COR-L47 (cell line): Measurements from ENCODE around the gene CCDC134.
"Not testable (repeated sequence)": the region's sequence is repeated elsewhere in the genome, so short reads cannot be mapped to it uniquely, and the experiment has no call there.

Experiments
- DNase-seq: peaks from one replicate; lab custom pipeline; 2025; lab: John Stamatoyannopoulos, UW

Gene CCDC134

DNA sequence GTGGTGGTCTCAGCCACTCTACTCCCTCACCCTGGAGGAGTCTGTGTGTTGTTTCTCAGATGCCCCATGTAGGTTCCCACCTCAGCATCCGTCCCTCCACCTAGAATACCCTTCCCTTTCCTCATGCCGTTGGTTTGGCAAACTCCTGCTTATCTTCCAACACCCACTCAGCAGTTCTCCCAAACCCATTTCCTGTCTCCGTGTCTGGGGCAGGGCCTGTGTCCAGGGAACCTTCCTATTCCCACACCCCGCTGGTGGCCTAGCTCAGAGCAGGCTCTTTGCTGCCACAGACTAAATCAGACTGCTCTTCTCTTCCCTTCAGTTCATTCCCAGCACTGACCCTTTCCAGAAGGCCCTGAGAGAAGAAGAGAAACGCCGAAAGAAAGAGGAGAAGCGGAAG is 24.9 kb downstream of the CCDC134 start:
- DNase-seq, result no peak

DNA sequence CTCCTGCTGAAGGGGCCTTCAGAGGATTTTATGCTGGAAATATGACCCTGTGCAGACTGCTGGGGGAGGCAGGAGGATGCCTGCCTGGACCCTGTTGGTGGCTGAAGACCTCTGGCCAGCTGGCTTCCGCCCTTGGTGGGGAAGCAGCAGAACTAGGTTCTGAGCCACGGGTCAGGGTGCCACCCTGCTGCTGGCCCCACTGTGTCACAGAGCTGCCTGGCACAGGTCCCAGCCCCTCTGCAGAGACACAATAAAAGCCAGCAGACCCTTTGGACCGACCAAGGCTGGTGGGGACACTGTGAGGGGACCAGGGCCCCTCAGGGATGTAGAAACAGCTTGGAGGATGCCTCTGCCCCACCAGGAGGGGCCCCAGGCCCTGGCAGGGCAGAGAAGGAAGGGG is 25.5 kb downstream of the CCDC134 start:
- DNase-seq, result no peak

DNA sequence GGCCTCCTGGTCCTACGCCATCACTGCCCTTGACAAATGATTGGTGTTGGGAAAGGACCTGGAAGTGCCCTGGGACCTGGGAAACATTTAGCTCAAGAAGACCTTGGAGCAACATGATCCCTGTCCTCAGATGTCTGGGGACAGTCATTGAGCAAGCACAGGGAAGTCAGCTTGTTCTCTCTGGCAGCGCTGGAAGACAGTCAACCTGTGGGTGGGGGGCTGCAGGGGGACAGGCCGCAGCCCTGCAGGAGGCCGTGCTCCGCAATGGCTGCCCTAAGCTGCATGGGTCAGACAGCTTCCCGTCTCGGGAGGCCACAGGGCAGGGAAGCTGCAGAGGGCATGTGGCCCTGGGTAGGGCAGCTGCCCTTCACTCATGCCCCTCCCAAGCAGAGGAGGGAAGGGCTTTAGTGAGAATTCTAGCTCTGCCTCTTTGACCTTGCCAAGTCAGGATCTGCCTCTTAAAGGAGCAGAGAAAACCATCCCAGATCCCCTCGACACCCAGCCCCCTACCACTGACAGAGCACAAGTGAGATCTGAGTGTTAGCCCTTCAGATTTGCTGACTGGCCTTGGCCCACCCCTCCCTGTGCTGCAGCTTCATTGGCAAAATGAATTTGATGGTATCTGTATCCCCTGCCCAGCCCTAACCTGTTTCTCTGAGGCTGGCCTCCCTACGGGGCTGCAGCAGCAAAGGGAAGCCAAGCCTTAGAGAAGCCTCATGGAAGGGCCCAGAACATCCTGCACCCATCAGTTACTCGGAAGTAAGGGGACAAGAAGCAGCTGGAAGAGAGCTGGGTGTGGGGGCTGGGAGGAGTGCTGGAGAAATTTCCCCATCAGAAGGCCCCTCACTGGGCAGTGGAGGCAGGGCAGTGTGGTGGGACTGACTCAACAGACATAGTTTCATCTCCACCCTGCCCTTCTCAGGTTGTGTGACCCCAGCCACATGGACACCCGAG is 26.2 kb downstream of the CCDC134 start:
- DNase-seq, result no peak

DNA sequence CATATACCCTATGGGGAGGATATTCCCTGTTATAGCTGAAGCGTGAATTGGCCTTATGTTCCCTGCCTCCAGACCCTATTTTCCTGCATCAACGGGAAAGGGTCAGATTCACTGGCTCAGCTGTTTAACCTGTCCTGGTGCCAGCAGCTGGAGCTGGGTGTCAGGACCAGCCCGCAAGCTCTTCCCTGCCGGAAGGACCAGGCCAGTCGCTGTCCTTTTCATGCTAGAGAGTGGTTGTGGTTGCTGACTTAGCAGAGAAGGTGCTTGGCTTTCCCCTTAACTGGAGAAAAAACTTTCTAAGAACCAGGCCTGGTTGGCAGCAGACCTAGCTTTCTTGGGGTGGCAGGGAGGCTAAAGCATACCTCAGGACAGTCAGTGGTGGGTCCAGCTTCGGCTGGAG is 27.2 kb downstream of the CCDC134 start:
- no peak for DNase-seq

DNA sequence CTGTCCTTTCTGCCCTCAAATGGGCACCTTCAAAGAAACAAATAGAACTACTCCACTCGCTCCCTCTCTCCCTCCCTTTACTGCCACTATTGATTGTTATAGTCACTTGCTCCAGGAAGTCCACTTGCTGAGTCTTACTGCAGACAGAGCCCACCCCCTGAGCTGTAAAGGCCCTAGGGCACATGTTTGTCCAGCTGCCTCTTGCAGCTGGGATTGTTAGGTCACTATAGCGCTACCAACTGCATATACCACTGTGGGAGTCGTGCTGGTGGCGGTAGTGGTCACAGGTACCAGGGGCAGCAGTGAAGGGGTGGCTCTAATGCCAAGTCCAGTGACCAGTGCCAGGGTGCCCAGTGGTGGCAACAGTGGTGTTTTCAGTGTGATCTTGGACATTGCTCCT is 28.0 kb downstream of the CCDC134 start:
- peak; percentile 68 for DNase-seq

DNA sequence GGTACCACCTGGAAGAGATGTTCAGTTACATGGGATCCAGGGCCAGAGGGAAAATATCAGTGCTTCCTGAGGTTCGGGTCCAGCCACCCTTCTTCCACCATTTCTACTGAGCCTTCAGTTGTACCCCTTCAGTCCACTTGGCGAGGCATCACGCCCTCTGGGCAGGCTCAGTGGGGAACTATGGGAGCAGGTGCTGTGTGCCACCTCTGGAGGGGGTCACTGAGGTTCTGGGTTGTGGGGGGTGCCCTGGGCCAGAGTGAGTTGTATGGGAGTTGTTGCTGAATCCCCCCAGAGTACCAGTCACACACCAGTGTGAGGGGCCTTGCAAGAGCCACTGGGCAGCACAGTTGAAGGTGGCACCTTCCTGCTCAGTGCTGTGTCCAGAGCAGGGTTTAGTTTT is 29.7 kb downstream of the CCDC134 start:
- DNase-seq, result no peak

DNA sequence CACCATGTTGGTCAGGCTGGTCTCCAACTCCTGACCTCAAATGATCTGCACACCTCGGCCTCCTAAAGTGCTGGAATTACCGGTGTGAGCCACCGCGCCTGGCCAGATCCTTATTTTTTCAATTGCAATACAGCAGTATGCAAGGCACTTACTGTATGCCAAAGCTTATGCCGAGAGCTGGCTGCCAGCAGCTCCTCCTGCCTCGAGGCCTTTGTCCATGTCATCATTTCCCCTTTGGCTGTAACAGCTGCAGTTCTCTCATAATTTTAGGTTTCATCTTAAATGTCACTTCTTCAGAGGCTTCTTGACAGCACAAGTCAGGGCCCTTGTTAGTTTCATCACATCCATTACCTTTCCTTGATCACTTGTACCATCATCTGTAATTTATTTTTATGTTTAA is 30.9 kb downstream of the CCDC134 start:
- DNase-seq, result no peak

DNA sequence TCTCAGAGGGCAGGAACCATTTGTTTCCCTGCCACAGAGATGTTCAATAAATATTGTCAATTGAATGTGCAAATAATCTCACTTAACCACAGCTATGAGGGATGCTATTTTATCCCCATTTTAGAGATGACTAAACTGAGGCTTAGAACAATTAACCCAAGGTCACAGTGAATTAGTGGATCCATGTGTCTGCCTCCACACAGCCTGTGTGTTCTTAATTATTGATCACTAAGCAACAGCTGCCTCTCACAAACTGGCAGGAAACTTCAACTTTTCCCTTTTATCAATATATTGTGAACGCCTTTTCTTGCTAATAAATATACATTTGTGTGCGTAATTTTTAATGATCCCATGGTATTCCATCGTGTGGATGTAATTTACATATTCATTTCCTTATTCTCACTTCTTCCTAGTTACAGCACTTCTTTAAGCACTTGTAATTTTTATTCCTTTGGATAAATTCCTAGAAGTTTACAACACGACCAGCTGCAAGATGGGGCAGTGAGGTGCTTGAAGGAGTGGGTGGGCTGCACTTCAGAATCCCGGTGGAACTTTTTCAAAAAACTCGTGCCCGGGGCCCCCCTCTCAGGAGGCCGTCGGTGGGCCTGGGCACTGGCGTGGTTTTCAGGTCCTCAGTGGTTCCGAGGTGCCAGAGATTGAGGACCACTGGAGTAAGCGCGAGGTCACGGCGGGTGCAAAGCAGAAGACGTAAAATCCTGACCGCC is 31.5 kb downstream of the CCDC134 start:
- no peak for DNase-seq

DNA sequence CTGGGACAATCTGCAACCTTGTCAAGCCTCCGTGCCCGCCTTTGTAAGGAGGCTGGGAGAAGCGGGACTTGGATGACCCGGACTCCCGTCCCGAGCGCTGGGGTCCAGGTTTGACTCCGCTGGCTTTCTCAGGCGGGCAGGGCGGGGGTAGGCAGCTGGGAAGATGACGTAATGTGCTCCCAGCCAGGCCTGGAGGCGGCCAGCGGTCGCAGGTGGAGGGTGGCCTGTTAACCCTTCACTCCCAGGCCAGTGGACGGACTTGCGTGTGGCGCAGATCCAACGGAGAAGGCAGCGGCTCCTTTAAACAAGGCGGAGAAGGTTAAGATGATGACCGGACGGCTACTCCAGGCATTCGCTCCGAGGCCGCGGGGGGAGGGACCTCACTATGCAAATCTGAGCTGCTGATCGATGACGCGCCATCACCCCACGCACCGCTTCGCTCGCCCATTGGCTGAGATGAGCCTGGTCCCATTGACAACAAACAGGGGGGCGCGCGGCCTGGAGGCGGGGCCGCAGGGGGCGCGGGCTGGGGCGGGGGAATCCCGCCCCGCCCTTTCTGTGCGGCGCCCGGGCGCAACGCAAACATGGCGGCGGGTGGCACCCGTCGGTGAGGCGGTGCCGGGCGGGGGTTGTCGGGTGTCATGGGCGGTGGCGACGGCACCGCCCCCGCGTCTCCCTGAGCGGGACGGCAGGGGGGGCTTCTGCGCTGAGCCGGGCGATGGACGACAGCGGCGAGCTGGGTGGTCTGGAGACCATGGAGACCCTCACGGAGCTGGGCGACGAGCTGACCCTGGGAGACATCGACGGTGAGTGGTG is 32.3 kb downstream of the CCDC134 start, which contains the start of gene SREBF2:
SREBF2 (plus strand) TSS at position 553 of the 816 bp plus-strand sequence; CDS start at position 719, 166 bp downstream.
- peak; percentile 99 for DNase-seq

DNA sequence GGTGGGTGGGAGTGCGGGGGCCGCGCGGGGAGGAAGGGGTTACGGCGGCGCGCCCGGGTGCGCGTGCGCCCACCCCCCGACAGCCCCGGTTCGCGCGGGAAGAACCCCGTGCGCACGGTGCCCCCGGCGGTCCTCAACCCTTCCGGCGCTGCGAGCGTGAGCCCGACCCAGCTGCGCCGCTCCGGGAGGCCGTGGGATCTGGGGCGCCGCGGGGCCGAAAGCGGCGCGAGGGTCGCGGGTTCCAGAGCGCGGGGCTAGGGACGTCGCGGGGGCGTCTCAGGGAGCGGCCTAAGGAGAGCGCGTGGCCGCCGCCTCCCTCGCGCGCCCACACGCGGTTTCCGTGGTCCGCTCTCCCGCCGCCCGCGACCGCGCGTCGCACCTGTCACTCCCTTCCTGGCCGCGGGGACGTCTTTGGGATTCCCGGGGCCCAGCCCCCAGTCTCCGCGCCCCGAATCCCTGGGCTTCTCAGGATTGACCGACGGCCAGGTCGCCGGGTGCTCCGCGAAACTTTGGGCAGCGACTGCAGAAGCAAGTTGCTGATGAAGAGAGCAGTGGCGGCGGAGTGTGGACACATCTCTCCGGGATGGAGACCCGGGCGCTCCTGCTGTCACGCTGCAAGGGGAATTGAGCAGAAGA is 33.0 kb downstream of the CCDC134 start:
- peak; percentile 59 for DNase-seq

DNA sequence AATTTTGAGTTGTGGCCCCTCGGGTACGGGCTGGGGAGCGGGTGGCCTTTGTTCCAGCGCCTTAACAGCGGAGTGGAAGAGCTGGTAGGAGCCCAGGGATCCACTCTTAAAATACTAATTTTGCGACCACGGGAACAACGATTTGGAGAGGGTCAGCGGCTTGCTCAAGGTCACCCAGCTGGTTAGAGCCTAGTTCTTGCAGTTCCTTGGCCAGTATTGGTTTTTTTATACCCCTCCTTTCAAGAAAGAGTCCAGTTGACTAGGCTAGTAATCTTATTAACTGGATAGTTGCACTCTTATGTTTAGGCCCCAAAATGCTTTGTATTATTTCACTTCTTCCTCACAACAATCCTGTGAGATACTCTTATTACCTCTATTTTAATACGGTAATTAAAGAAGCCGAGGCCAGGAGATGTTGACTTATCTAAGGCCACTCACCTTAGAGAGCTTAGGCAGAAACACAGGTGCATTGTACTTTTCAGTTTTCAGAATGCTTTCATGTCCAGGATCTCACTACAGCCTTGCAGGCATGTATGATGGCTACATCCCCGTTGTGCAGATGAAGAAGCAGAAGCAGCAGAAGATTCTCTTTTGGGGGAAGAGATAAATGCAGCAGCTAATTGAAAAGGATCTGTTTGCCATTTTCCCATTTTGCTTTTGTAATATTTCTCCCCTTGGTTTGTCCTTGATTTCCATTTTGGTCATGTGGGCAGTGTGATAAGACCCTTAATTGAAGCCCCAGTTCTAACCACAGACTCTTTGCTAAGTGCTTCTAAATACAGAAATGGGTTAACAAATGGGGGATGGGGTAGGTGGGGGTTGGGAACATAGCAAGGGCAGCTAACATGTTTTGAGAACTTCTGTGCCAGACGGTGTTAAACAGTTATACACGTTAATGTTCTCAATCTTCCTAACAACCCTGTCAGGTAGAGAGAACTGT is 33.8 kb downstream of the CCDC134 start:
- no peak for DNase-seq

DNA sequence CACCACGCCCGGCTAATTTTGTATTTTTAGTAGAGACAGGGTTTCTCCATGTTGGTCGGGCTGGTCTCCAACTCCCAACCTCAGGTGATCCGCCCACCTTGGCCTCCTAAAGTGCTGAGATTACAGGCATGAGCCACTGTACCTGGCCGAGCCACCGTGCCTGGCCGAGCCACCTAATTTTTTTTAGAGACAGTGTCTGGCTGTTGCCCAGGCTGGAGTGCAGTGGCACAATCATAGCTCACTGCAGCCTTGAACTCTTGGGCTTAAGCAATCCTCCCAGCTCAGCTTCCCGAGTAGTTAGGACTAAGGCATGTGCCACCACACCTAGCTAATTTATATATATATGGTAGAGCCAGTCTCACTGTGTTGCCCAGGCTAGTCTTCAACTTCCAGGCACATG is 35.0 kb downstream of the CCDC134 start:
- DNase-seq, result not testable (repeated sequence)

DNA sequence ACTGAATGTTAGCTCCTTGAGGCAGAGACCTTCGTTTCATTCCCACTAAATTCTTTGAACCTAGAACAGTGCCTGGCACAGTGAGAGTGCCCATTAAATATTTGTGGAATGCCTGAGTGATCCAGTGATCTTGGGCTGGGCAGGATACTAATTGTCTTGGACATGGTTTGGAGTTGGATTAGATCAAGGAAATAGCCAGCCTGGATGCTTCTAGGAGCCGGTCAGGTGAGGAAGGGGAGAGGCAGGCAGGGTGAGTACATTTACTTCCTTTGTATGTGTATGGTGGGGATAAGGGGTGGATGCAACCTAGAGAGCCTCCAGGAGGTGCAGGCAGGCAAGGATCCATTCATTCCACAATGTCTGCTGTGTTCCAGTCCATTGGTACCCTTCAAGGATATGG is 36.1 kb downstream of the CCDC134 start:
- no peak for DNase-seq

DNA sequence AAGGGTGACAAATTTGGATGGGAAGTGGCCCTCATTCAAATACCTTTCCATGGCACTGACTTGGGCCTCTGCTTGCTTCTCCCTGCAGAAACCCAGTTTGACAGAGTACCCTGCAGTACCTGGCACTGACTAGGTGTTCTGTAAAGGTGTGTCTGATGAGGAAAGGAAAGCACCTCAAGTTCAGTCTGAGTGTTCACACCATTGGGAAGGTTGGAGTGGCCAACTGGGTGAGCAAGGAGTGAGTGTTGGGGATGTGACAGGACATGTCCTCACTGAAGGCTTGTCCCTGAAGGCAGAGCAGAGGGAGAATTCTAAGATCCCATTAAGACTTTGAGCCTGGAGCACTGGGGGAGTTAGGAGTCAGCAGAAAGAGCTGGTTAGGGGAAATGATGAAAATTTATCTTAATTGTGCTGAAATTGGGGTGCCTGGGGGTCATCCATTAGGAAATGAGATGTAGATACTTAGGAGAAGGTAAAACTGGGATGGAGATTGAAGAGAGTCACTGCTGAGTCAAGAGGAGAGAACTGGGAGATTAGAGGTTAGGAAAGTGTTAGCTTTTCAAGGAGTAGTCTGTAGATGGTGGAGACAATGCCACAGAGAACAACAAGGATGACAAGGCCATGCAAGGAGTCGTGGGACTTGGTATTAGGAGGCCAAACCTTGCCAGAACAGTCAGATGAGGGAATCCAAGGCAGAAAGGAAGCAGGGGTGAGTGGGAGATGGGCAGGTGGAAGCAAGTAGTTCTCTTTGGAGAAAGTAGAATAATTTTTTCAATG is 38.6 kb downstream of the CCDC134 start:
- no peak for DNase-seq

DNA sequence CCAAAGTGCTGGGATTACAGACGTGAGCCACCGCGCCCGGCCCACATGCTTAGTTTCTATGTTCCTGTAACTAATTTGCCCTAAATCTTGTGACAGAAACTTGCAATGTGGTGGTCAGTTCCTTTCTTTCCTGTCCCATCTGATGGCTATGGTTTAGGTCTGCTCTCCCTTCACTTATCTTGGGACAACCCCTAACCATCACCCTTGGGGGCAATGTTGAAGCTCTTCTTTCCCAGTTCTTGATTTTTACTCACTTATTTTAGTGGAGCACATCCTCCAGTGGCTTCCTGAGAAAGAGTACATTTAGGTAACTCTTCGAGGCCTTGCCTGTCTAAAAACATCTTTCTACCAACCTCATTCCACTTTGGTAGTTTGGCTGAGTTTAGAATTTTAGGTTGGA is 39.7 kb downstream of the CCDC134 start:
- no peak for DNase-seq

DNA sequence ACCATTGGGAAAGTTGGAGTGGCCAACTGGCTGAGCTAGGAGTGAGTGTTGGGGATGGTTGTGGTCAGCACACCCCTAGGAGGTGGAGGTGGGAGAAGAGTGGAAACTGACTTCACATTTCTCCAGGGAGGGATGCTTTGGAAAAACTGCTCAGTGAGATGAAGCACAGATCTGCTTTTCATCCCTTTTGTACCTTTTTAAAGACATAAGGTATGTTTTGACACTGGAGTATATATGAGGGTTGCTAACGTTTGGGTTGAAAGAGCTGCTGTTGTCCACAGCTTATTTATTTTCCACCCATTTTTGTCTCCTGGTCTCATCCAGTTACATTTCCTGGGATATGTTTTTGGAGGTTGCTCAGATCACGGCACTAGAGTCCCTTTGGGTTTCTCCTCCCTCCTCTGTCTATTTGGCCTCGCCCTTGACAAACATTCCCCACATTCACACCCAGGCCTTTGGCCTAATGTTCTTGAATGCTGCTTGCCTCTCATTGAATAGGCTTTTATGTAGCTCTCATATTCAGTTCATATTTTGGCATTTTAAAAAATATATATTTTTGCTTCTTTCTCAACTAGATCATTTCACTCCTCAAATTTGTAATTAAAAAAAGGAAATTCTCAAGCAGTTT is 40.7 kb downstream of the CCDC134 start:
- no peak for DNase-seq

DNA sequence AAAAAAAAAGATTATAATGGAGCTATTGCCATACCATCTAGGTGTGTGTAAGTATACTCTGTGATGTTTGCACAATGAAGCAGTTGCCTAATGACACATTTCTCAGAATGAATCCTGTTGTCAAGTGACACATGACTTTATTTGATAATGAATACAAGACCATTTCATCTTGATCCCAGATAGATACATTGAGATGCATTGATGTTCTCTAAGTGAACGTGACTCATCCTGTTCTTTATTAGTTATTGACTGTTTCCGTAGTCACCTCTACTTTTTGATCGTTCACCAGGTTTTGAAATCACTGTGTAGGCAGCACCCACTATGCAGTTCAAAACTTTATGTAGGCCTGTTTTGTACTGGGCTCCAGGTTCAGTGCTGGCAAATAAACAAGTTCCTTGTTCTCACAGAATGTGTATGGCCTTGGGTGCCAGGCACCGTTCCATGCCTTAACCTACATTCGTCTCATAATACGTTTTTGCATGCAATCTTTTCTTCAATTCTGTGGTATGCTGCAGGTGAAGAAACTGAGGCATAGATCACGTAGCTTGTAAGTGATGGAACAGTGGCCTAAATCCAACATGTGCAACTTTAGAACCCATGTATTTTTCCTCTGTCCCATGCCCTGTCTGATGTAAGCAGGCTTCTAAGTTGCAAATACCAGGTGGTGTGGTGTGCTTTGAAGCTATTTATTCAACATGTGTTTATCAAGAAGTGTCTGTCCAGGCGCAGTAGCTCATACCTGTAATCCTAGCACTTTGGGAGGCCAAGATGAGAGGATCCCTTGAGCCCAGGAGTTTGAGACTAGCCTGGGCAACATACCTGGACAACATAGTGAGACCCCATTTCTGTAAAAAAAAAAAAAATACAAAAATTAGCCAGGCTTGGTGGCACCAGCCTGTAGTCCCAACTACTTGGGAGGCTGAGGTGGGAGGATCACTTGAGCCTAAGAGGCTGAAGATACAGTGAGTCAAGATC is 42.8 kb downstream of the CCDC134 start:
- DNase-seq, result no peak

DNA sequence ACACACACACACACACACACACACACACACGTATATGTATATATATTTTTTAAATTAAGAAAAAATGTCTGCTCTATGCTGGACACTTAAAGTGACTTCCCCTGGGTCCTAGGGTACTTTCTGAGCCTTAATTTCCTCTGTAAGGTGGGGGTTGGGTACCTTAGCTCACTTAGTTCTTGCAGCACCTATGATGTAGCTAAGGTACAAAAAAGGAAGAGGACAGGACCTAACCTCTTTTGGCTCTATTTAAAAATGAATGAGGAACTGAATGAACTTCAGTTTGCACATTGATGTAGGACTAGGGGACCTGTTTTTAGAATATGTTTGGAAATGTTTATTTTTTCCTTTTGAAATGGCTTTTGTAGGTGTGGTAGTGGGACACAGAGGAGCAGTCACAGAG is 43.6 kb downstream of the CCDC134 start:
- DNase-seq, result no peak
